GM19452 (cell line): ENCODE data around the gene RADX.
"Not testable (repeated sequence)": the region's sequence is repeated elsewhere in the genome, so short reads cannot be mapped to it uniquely, and the experiment has no call there.

Experiments
- ATAC-seq: cut with Tn5 transposase; IDR thresholded peaks from one replicate; pipeline ENCODE4 v1.9.1; 2021; ENCODE audit not compliant: unreplicated experiment

The RADX gene

GRCh38 chrX:106611679-106612392, at the start of gene RADX:
Gene RADX, plus strand, starts transcription at chrX:106611978. Its CDS starts 103 bp downstream, at chrX:106612081.
- peak; percentile 98 for ATAC-seq

- ATAC-seq = no peak
Observed at GRCh38 chrX:106564986-106565385, 46.8 kb upstream of the RADX start.

GRCh38 chrX:106566362-106566761, 45.4 kb upstream of the RADX start:
- ATAC-seq = no peak

- no peak for ATAC-seq
Observed at GRCh38 chrX:106581856-106582255, 29.9 kb upstream of the RADX start.

GRCh38 chrX:106585478-106585877, 26.3 kb upstream of the RADX start:
- ATAC-seq = no peak

GRCh38 chrX:106588801-106589200, 23.0 kb upstream of the RADX start:
- ATAC-seq = no peak

GRCh38 chrX:106599411-106599810, 12.4 kb upstream of the RADX start:
- peak; percentile 70 for ATAC-seq

GRCh38 chrX:106606571-106606970, 5.2 kb upstream of the RADX start:
- no peak for ATAC-seq

GRCh38 chrX:106608016-106608415, 3.8 kb upstream of the RADX start:
- no peak for ATAC-seq

GRCh38 chrX:106611317-106611678, 480 bp upstream of the RADX start:
- peak; percentile 11 for ATAC-seq

GRCh38 chrX:106612393-106612763, 600 bp downstream of the RADX start:
- peak; percentile 21 for ATAC-seq

- no peak for ATAC-seq
Observed at GRCh38 chrX:106613277-106613676, 1.5 kb downstream of the RADX start.

GRCh38 chrX:106615041-106615440, 3.3 kb downstream of the RADX start:
- ATAC-seq = no peak

GRCh38 chrX:106619797-106620196, 8.0 kb downstream of the RADX start:
- ATAC-seq = no peak

GRCh38 chrX:106621836-106622235, 10.1 kb downstream of the RADX start:
- no peak for ATAC-seq

GRCh38 chrX:106626789-106627188, 15.0 kb downstream of the RADX start:
- no peak for ATAC-seq

GRCh38 chrX:106631615-106632014, 19.8 kb downstream of the RADX start:
- no peak for ATAC-seq

GRCh38 chrX:106649523-106650428, 38.0 kb downstream of the RADX start:
- ATAC-seq = peak; percentile 97

GRCh38 chrX:106653625-106654024, 41.8 kb downstream of the RADX start:
- ATAC-seq = not testable (repeated sequence)

GRCh38 chrX:106670631-106671030, 58.9 kb downstream of the RADX start:
- ATAC-seq = no peak

- no peak for ATAC-seq
Observed at GRCh38 chrX:106672527-106672926, 60.7 kb downstream of the RADX start.

GRCh38 chrX:106680716-106681115, 68.9 kb downstream of the RADX start:
- ATAC-seq = no peak
